ENCODE data around the gene CTNNA3. TPM values are rescaled to one million over a fixed set of nuclear protein-coding genes. Genes with fewer than 3 reads are reported as not detected.

Gene CTNNA3
- total and polyA plus RNA-seq, 4 donors: 0.16 to 2.4 (median 1.4) TPM

DNA sequence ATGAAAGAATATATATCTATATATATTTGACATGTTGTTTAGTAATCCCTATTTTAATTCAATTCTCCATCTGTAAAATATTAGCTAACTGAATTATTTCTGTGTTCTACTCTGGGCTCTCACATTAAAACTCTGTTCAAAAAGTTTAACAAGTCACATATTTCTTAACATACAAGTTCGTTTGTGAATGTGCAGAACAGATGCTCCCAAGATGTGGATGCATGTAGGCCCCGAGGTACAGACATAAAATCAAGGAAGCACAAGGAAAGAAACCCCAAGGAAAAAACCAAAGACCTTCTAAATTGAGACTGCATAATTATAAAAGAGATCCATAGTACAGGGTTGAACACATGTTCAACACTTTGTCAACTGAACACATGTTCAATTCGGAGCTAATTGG is 595.0 kb downstream of the CTNNA3 start:
- Histone ChIP-seq H3K27me3 (ENCODE audit: control insufficient read depth in 4 of 4, insufficient read depth in 4 of 4, low read length in 3 of 4) (no peaks in the 10 kb centered on the region), H3K9ac (ENCODE audit: low read depth in 1 of 2, low read length in 2 of 2) (no peak overlapping the region), H3K4me1 (ENCODE audit: control insufficient read depth in 4 of 4, insufficient read depth in 4 of 4, low read length in 3 of 4) (no peaks in the 10 kb centered on the region), H3K36me3 (ENCODE audit: control insufficient read depth in 4 of 4, insufficient read depth in 3 of 4, low read depth in 1 of 4, low read length in 3 of 4) (no peaks in the 10 kb centered on the region), H3K9me3 (ENCODE audit: control insufficient read depth in 4 of 4, low read length in 3 of 4) (no peaks in the 10 kb centered on the region), H3K4me3 (ENCODE audit: low read depth in 1 of 3, low read length in 3 of 3) (no peak overlapping the region), H3K27ac (ENCODE audit: low read depth in 1 of 2, low read length in 2 of 2) (no peak overlapping the region)
- no peak for DNase-seq (ENCODE audit: low spot score)
- 92% methylated on average over 3 of the region's 3 CpGs for WGBS
- TF ChIP-seq, protein P1, sequence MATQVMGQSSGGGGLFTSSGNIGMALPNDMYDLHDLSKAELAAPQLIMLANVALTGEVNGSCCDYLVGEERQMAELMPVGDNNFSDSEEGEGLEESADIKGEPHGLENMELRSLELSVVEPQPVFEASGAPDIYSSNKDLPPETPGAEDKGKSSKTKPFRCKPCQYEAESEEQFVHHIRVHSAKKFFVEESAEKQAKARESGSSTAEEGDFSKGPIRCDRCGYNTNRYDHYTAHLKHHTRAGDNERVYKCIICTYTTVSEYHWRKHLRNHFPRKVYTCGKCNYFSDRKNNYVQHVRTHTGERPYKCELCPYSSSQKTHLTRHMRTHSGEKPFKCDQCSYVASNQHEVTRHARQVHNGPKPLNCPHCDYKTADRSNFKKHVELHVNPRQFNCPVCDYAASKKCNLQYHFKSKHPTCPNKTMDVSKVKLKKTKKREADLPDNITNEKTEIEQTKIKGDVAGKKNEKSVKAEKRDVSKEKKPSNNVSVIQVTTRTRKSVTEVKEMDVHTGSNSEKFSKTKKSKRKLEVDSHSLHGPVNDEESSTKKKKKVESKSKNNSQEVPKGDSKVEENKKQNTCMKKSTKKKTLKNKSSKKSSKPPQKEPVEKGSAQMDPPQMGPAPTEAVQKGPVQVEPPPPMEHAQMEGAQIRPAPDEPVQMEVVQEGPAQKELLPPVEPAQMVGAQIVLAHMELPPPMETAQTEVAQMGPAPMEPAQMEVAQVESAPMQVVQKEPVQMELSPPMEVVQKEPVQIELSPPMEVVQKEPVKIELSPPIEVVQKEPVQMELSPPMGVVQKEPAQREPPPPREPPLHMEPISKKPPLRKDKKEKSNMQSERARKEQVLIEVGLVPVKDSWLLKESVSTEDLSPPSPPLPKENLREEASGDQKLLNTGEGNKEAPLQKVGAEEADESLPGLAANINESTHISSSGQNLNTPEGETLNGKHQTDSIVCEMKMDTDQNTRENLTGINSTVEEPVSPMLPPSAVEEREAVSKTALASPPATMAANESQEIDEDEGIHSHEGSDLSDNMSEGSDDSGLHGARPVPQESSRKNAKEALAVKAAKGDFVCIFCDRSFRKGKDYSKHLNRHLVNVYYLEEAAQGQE (IDR thresholded peaks at IDR 0.05): no peak
- TF ChIP-seq YY1 (IDR thresholded peaks at IDR 0.05) (no peak), FOXA1 (IDR thresholded peaks at IDR 0.05) (no peak), SP1 (IDR thresholded peaks at IDR 0.05) (no peak), MAX (IDR thresholded peaks at IDR 0.05) (no peak), ZBTB33 (IDR thresholded peaks at IDR 0.05) (no peak), HNF4A (conservative IDR thresholded peaks at IDR 0.05) (no peak), NR2F2 (IDR thresholded peaks at IDR 0.05) (no peak), EGR1 (IDR thresholded peaks at IDR 0.05; ENCODE audit: low read depth in 2 of 2) (no peak), RAD21 (IDR thresholded peaks at IDR 0.05) (no peak), TAF1 (conservative IDR thresholded peaks at IDR 0.05) (no peak), HNF4G (IDR thresholded peaks at IDR 0.05) (no peak), JUND (IDR thresholded peaks at IDR 0.05) (no peak), GABPA (IDR thresholded peaks at IDR 0.05 in 1 of 2, conservative IDR thresholded peaks at IDR 0.05 in 1 of 2) (no peak), CTCF (IDR thresholded peaks at IDR 0.05; ENCODE audit: low read depth, low read length, missing input control) (no peak), RXRA (IDR thresholded peaks at IDR 0.05) (no peak), ATF3 (IDR thresholded peaks at IDR 0.05) (no peak)

GRCh38 chr10:67098461-67098860 is 597.5 kb downstream of the CTNNA3 start:
- no peaks in the 10 kb centered on the region for H3K4me1 ChIP-seq (ENCODE audit: control insufficient read depth in 4 of 4, insufficient read depth in 4 of 4, low read length in 3 of 4)
- H3K4me3 ChIP-seq (ENCODE audit: low read depth in 1 of 3, low read length in 3 of 3): no peak overlapping the region
- no peaks in the 10 kb centered on the region for H3K9me3 ChIP-seq (ENCODE audit: control insufficient read depth in 4 of 4, low read length in 3 of 4)
- 87% methylated on average over 2 of the region's 2 CpGs for WGBS
- H3K27me3 ChIP-seq (ENCODE audit: control insufficient read depth in 4 of 4, insufficient read depth in 4 of 4, low read length in 3 of 4): no peaks in the 10 kb centered on the region
- H3K27ac ChIP-seq (ENCODE audit: low read depth in 1 of 2, low read length in 2 of 2): no peak overlapping the region
- no peaks in the 10 kb centered on the region for H3K36me3 ChIP-seq (ENCODE audit: control insufficient read depth in 4 of 4, insufficient read depth in 3 of 4, low read depth in 1 of 4, low read length in 3 of 4)
- no peak for DNase-seq (ENCODE audit: low spot score)
- no peak overlapping the region for H3K9ac ChIP-seq (ENCODE audit: low read depth in 1 of 2, low read length in 2 of 2)
- TF ChIP-seq RXRA (IDR thresholded peaks at IDR 0.05): no peak
- TF ChIP-seq NR2F2 (IDR thresholded peaks at IDR 0.05): no peak
- no peak for TF ChIP-seq MAX (IDR thresholded peaks at IDR 0.05)
- no peak for TF ChIP-seq SP1 (IDR thresholded peaks at IDR 0.05)
- TF ChIP-seq ZBTB33 (IDR thresholded peaks at IDR 0.05): no peak
- no peak for TF ChIP-seq HNF4G (IDR thresholded peaks at IDR 0.05)
- TF ChIP-seq YY1 (IDR thresholded peaks at IDR 0.05): no peak
- no peak for TF ChIP-seq EGR1 (IDR thresholded peaks at IDR 0.05; ENCODE audit: low read depth in 2 of 2)
- TF ChIP-seq RAD21 (IDR thresholded peaks at IDR 0.05): no peak
- TF ChIP-seq CTCF (IDR thresholded peaks at IDR 0.05; ENCODE audit: low read depth, low read length, missing input control): no peak
- no peak for TF ChIP-seq JUND (IDR thresholded peaks at IDR 0.05)
- no peak for TF ChIP-seq GABPA (IDR thresholded peaks at IDR 0.05 in 1 of 2, conservative IDR thresholded peaks at IDR 0.05 in 1 of 2)
